HepG2 (cell line): Measurements from ENCODE around the gene WDR47. TPM values are rescaled to one million over a fixed set of nuclear protein-coding genes. Genes with fewer than 3 reads are reported as not detected.

ENCODE experiments used
- ARNT2 ChIP-seq: sonication (generic); formaldehyde crosslinking; IDR thresholded peaks from 2 replicates; pipeline ENCODE4 v1.8.0; 2022; ENCODE audit warnings: mild to moderate bottlenecking, low read depth, missing genetic modification reagents, moderate library complexity
- HDAC1 ChIP-seq: sonication (generic); formaldehyde crosslinking; IDR thresholded peaks from 2 replicates; pipeline ENCODE4 v1.5.1; 2020; ENCODE audit warnings: mild to moderate bottlenecking, missing genetic modification reagents
- KDM6A ChIP-seq: IDR thresholded peaks from 2 replicates; pipeline ENCODE4 v1.6.1; 2016; ENCODE audit warnings: low read depth
- NCOA5 ChIP-seq: sonication (generic); formaldehyde crosslinking; IDR thresholded peaks from 2 replicates; pipeline ENCODE4 v1.4.0; 2020; ENCODE audit warnings: missing genetic modification reagents
- ONECUT2 ChIP-seq: sonication (generic); formaldehyde crosslinking; IDR thresholded peaks from 2 replicates; pipeline ENCODE4 v1.4.0; 2020; ENCODE audit warnings: missing genetic modification reagents
- PHF21A ChIP-seq: sonication (generic); formaldehyde crosslinking; IDR thresholded peaks from 2 replicates; pipeline ENCODE4 v1.5.0; 2020; ENCODE audit warnings: mild to moderate bottlenecking, missing genetic modification reagents
- POLR2G ChIP-seq: fragments of 200-400 bp; formaldehyde crosslinking; IDR thresholded peaks from 2 replicates; pipeline ENCODE4 v1.6.1; 2018; ENCODE audit warnings: mild to moderate bottlenecking, low read depth, low read length, moderate library complexity
- RBAK ChIP-seq: sonication (generic); formaldehyde crosslinking; IDR thresholded peaks from 2 replicates; pipeline ENCODE4 v1.5.1; 2020; ENCODE audit warnings: mild to moderate bottlenecking, missing genetic modification reagents
- RBM39 ChIP-seq: fragments of 200-400 bp; formaldehyde crosslinking; IDR thresholded peaks from one replicate; pipeline ENCODE4 v1.6.1; 2018; ENCODE audit warnings: antibody characterized with exemption, mild to moderate bottlenecking, low read depth, low read length; ENCODE audit not compliant: poor library complexity, severe bottlenecking
- SOX13 ChIP-seq, 3 experiments: fragments of 450-650 bp in 1 of 3; sonication (generic) in 1 of 3; formaldehyde crosslinking in 1 of 3; IDR thresholded peaks in 2 of 3; conservative IDR thresholded peaks in 1 of 3; 2 replicates each; pipeline versions ENCODE4 v1.5.0 to v1.6.1; 2016 to 2020; ENCODE audit warnings: antibody characterized with exemption in 1 of 3, mild to moderate bottlenecking in 1 of 3, missing compliant biosample characterization in 1 of 3, missing genetic modification reagents in 1 of 3, moderate library complexity in 1 of 3
- TOE1 ChIP-seq: sonication (generic); formaldehyde crosslinking; IDR thresholded peaks from 2 replicates; pipeline ENCODE4 v1.4.0; 2020; ENCODE audit warnings: mild to moderate bottlenecking, missing genetic modification reagents
- ZNF557 ChIP-seq: sonication (generic); formaldehyde crosslinking; IDR thresholded peaks from 2 replicates; pipeline ENCODE4 v1.4.0; 2020; ENCODE audit warnings: missing genetic modification reagents
- ZNF605 ChIP-seq: sonication (generic); formaldehyde crosslinking; IDR thresholded peaks from 2 replicates; pipeline ENCODE4 v1.8.0; 2022; ENCODE audit warnings: mild to moderate bottlenecking, missing genetic modification reagents
- polyA plus RNA-seq, 8 experiments: library from polyadenylated mRNA; depleted of rRNA in 3 of 8; stranded (reverse) in 7 of 8; unstranded in 1 of 8; fragments of >200 nt; fragmentation: Illumina TruSeq in 4 of 8; extraction: Trizol in 4 of 8; gene quantifications; 2 replicates each; pipeline versions ENCODE4 v1.2.1 to v1.2.3, GENCODE V29; 2011 to 2016; ENCODE audit warnings: low read depth in 4 of 8, missing spikeins in 1 of 8, mixed read lengths in 1 of 8; ENCODE audit not compliant: insufficient read depth in 1 of 8
- total RNA-seq, 5 experiments: library from RNA; depleted of rRNA; stranded (reverse); fragments of >200 nt; fragmentation: Illumina TruSeq; extraction: Trizol; gene quantifications; 2 replicates each; pipeline ENCODE4 v1.2.3, GENCODE V29; 2016; ENCODE audit warnings: low read depth in 1 of 5
- TF ChIP-seq, protein P1 (sequence below): sonication (generic); formaldehyde crosslinking; IDR thresholded peaks from 2 replicates; pipeline ENCODE4 v1.4.0; 2020; ENCODE audit warnings: missing genetic modification reagents
- TF ChIP-seq, protein P2 (sequence below): sonication (generic); formaldehyde crosslinking; IDR thresholded peaks from 2 replicates; pipeline ENCODE4 v1.4.0; 2020; ENCODE audit warnings: mild to moderate bottlenecking, low read depth, missing genetic modification reagents
- TF ChIP-seq, protein P3 (sequence below): sonication (generic); formaldehyde crosslinking; IDR thresholded peaks from 2 replicates; pipeline ENCODE4 v1.8.0; 2022; ENCODE audit warnings: low read depth, missing genetic modification reagents
- TF ChIP-seq, protein P4 (sequence below): sonication (generic); formaldehyde crosslinking; IDR thresholded peaks from 2 replicates; pipeline ENCODE4 v1.5.0; 2020; ENCODE audit warnings: mild to moderate bottlenecking, missing genetic modification reagents, borderline replicate concordance

The WDR47 gene
- total and polyA plus RNA-seq, 2 of the 13 experiments (the other 11 are each of a cell fraction or from before 2014, with no cell fraction given) = 4.3 to 5.9 TPM

DNA sequence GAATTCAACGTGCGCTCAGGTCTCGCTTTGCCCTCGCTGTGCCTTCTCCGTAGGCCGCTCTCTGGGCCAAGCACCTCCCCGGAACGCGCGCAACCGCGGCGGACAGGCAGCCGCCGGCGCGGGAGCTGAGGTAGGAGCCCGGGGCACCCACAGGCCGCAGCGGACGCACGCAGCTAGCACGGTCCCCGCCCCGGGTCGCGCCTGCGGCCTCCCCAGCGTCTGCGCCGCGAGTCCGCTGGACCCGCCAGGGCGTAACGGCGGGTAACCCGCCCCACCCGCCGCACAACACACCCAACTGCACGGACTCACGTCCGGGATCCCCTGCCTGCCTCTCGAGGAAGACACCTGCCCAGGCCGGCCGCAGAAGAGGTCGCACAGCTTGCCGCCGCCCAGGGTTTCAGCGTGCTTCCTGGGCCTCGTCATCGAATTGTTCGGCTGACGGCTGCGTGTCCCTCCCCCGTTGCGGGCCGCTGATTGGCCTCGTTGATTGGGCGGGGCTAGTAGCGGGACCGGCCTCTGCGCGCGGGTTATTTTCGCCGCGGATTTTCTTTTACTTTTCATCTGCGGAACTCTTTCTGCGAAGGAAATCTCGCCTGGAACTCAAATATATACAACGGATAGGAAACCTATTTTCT lies 78.7 kb downstream of the WDR47 start, which contains the start of gene CLCC1 (continued):
- TF ChIP-seq, protein P1, sequence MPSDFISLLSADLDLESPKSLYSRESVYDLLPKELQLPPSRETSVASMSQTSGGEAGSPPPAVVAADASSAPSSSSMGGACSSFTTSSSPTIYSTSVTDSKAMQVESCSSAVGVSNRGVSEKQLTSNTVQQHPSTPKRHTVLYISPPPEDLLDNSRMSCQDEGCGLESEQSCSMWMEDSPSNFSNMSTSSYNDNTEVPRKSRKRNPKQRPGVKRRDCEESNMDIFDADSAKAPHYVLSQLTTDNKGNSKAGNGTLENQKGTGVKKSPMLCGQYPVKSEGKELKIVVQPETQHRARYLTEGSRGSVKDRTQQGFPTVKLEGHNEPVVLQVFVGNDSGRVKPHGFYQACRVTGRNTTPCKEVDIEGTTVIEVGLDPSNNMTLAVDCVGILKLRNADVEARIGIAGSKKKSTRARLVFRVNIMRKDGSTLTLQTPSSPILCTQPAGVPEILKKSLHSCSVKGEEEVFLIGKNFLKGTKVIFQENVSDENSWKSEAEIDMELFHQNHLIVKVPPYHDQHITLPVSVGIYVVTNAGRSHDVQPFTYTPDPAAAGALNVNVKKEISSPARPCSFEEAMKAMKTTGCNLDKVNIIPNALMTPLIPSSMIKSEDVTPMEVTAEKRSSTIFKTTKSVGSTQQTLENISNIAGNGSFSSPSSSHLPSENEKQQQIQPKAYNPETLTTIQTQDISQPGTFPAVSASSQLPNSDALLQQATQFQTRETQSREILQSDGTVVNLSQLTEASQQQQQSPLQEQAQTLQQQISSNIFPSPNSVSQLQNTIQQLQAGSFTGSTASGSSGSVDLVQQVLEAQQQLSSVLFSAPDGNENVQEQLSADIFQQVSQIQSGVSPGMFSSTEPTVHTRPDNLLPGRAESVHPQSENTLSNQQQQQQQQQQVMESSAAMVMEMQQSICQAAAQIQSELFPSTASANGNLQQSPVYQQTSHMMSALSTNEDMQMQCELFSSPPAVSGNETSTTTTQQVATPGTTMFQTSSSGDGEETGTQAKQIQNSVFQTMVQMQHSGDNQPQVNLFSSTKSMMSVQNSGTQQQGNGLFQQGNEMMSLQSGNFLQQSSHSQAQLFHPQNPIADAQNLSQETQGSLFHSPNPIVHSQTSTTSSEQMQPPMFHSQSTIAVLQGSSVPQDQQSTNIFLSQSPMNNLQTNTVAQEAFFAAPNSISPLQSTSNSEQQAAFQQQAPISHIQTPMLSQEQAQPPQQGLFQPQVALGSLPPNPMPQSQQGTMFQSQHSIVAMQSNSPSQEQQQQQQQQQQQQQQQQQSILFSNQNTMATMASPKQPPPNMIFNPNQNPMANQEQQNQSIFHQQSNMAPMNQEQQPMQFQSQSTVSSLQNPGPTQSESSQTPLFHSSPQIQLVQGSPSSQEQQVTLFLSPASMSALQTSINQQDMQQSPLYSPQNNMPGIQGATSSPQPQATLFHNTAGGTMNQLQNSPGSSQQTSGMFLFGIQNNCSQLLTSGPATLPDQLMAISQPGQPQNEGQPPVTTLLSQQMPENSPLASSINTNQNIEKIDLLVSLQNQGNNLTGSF (CRISPR knock-in tag) = peak; percentile 91
- TF ChIP-seq, protein P2, sequence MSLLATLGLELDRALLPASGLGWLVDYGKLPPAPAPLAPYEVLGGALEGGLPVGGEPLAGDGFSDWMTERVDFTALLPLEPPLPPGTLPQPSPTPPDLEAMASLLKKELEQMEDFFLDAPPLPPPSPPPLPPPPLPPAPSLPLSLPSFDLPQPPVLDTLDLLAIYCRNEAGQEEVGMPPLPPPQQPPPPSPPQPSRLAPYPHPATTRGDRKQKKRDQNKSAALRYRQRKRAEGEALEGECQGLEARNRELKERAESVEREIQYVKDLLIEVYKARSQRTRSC = 0 out of 2 replicates have a peak, but pooled peaks have one; percentile 34
- TF ChIP-seq, protein P3, sequence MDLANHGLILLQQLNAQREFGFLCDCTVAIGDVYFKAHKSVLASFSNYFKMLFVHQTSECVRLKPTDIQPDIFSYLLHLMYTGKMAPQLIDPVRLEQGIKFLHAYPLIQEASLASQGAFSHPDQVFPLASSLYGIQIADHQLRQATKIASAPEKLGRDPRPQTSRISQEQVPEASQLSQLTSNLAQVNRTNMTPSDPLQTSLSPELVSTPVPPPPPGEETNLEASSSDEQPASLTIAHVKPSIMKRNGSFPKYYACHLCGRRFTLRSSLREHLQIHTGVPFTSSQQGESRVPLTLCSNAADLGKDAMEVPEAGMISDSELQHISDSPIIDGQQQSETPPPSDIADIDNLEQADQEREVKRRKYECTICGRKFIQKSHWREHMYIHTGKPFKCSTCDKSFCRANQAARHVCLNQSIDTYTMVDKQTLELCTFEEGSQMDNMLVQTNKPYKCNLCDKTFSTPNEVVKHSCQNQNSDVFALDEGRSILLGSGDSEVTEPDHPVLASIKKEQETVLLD (CRISPR knock-in tag) = peak; percentile 64
- TF ChIP-seq ZNF605 (0 out of 2 replicates have a peak, but pooled peaks have one; percentile 59), RBM39 (peak; percentile 84), TOE1 (CRISPR knock-in tag) (no peak), PHF21A (CRISPR knock-in tag) (peak; percentile 61), KDM6A (CRISPR knock-in tag) (no peak), RBAK (no peak), NCOA5 (CRISPR knock-in tag) (no peak), ARNT2 (peak; percentile 92), ZNF557 (no peak), ONECUT2 (CRISPR knock-in tag) (0 out of 2 replicates have a peak, but pooled peaks have one; percentile 20), HDAC1 (CRISPR knock-in tag) (peak; percentile 86), SOX13 (IDR thresholded peaks at IDR 0.05) (no peak), SOX13 (CRISPR knock-in tag; conservative IDR thresholded peaks at IDR 0.05 in 1 of 2, IDR thresholded peaks at IDR 0.05 in 1 of 2) (0 out of 4 replicates have a peak, but pooled peaks of 1 of the 2 experiments have one; percentile 8), POLR2G (peak; percentile 87)
- TF ChIP-seq, protein P4, sequence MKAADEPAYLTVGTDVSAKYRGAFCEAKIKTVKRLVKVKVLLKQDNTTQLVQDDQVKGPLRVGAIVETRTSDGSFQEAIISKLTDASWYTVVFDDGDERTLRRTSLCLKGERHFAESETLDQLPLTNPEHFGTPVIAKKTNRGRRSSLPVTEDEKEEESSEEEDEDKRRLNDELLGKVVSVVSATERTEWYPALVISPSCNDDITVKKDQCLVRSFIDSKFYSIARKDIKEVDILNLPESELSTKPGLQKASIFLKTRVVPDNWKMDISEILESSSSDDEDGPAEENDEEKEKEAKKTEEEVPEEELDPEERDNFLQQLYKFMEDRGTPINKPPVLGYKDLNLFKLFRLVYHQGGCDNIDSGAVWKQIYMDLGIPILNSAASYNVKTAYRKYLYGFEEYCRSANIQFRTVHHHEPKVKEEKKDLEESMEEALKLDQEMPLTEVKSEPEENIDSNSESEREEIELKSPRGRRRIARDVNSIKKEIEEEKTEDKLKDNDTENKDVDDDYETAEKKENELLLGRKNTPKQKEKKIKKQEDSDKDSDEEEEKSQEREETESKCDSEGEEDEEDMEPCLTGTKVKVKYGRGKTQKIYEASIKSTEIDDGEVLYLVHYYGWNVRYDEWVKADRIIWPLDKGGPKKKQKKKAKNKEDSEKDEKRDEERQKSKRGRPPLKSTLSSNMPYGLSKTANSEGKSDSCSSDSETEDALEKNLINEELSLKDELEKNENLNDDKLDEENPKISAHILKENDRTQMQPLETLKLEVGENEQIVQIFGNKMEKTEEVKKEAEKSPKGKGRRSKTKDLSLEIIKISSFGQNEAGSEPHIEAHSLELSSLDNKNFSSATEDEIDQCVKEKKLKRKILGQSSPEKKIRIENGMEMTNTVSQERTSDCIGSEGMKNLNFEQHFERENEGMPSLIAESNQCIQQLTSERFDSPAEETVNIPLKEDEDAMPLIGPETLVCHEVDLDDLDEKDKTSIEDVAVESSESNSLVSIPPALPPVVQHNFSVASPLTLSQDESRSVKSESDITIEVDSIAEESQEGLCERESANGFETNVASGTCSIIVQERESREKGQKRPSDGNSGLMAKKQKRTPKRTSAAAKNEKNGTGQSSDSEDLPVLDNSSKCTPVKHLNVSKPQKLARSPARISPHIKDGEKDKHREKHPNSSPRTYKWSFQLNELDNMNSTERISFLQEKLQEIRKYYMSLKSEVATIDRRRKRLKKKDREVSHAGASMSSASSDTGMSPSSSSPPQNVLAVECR = peak; percentile 95
